Upper lobe of left lung (tissue), 4 donors: ENCODE data around the gene TDRD12.
"Not testable (repeated sequence)": the region's sequence is repeated elsewhere in the genome, so short reads cannot be mapped to it uniquely, and the experiment has no call there.

Source experiments
- EP300 ChIP-seq, 4 donors: sonication (generic); formaldehyde crosslinking; IDR thresholded peaks; one replicate each; pipeline ENCODE4 v1.5.1; 2017; ENCODE audit warnings: antibody characterized with exemption in 4 of 4, control low read depth in 2 of 4
- POLR2A ChIP-seq, 4 donors: fragments of 450-650 bp; IDR thresholded peaks; one replicate each; pipeline ENCODE4 v1.5.1; 2016 to 2017; ENCODE audit warnings: antibody characterized with exemption in 4 of 4, mild to moderate bottlenecking in 2 of 4
- POLR2AphosphoS5 ChIP-seq, 2 donors: sonication (generic); formaldehyde crosslinking; IDR thresholded peaks; one replicate each; pipeline ENCODE4 v1.5.1; 2017; ENCODE audit warnings: antibody characterized with exemption in 2 of 2
- TF ChIP-seq, protein P1 (sequence below), 6 experiments: fragments of 450-650 bp in 4 of 6; fragments of 200-600 bp in 2 of 6; sonication (generic) in 2 of 6; IDR thresholded peaks; one replicate each; pipeline ENCODE4 v1.5.1; 2016 to 2019; ENCODE audit warnings: antibody characterized with exemption in 6 of 6

DNA sequence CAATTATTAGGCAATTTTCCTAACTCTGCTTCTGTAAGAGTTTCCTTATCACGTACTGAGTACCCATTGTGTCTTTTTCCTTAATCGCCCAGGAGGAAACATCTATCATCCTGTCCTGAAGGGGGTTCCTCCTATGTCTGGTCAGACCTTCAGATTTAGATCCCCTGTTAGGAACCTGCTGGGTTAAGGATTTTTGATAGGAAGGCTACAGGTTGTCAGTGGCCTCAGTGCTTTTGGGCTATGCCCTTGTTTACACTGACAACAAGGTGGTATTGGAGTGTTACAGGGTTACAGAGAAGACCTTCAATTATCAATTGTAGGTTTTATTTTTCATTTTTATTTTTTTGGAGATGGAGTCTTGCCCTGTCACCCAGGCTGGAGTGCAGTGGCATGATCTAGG lies 24.7 kb upstream of the TDRD12 start:
- TF ChIP-seq, protein P1, sequence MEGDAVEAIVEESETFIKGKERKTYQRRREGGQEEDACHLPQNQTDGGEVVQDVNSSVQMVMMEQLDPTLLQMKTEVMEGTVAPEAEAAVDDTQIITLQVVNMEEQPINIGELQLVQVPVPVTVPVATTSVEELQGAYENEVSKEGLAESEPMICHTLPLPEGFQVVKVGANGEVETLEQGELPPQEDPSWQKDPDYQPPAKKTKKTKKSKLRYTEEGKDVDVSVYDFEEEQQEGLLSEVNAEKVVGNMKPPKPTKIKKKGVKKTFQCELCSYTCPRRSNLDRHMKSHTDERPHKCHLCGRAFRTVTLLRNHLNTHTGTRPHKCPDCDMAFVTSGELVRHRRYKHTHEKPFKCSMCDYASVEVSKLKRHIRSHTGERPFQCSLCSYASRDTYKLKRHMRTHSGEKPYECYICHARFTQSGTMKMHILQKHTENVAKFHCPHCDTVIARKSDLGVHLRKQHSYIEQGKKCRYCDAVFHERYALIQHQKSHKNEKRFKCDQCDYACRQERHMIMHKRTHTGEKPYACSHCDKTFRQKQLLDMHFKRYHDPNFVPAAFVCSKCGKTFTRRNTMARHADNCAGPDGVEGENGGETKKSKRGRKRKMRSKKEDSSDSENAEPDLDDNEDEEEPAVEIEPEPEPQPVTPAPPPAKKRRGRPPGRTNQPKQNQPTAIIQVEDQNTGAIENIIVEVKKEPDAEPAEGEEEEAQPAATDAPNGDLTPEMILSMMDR (IDR thresholded peaks at IDR 0.05): not testable (repeated sequence)
- TF ChIP-seq POLR2A, EP300, POLR2AphosphoS5 (IDR thresholded peaks at IDR 0.05): not testable (repeated sequence)
